Ishikawa (cell line): ENCODE results near the gene AATF.

Experiments used
- CEBPB ChIP-seq: IDR thresholded peaks from 2 replicates; pipeline ENCODE4 v1.6.1; 2012
- CREB1 ChIP-seq: IDR thresholded peaks from 2 replicates; pipeline ENCODE4 v1.6.1; 2012; ENCODE audit warnings: low read depth
- EGR1 ChIP-seq: IDR thresholded peaks from 2 replicates; pipeline ENCODE4 v1.6.1; 2012
- EP300 ChIP-seq: IDR thresholded peaks from 2 replicates; pipeline ENCODE4 v1.6.1; 2012; ENCODE audit warnings: borderline replicate concordance
- FOXM1 ChIP-seq: IDR thresholded peaks from 2 replicates; pipeline ENCODE4 v1.6.1; 2012; ENCODE audit warnings: low read depth, borderline replicate concordance
- NFIC ChIP-seq: IDR thresholded peaks from 2 replicates; pipeline ENCODE4 v1.6.1; 2012
- RAD21 ChIP-seq: IDR thresholded peaks from 2 replicates; pipeline ENCODE4 v1.6.1; 2012; ENCODE audit warnings: low read depth
- TAF1 ChIP-seq: IDR thresholded peaks from 2 replicates; pipeline ENCODE4 v1.6.1; 2012; ENCODE audit warnings: low read depth, mild to moderate bottlenecking
- TCF12 ChIP-seq: IDR thresholded peaks from 2 replicates; pipeline ENCODE4 v1.6.1; 2012; ENCODE audit warnings: low read depth
- TEAD4 ChIP-seq: IDR thresholded peaks from 2 replicates; pipeline ENCODE4 v1.6.1; 2012
- YY1 ChIP-seq: IDR thresholded peaks from 2 replicates; pipeline ENCODE4 v1.6.1; 2012; ENCODE audit warnings: low read depth
- ZBTB7A ChIP-seq: IDR thresholded peaks from 2 replicates; pipeline ENCODE4 v1.6.1; 2012; ENCODE audit warnings: low read depth
- TF ChIP-seq, protein P1 (sequence below): IDR thresholded peaks from 2 replicates; pipeline ENCODE4 v1.6.1; 2012; ENCODE audit warnings: low read depth, mild to moderate bottlenecking
- TF ChIP-seq, protein P2 (sequence below): IDR thresholded peaks from 2 replicates; pipeline ENCODE4 v1.6.1; 2012
- TF ChIP-seq, protein P3 (sequence below): IDR thresholded peaks from 2 replicates; pipeline ENCODE4 v1.6.1; 2012

The AATF gene

DNA sequence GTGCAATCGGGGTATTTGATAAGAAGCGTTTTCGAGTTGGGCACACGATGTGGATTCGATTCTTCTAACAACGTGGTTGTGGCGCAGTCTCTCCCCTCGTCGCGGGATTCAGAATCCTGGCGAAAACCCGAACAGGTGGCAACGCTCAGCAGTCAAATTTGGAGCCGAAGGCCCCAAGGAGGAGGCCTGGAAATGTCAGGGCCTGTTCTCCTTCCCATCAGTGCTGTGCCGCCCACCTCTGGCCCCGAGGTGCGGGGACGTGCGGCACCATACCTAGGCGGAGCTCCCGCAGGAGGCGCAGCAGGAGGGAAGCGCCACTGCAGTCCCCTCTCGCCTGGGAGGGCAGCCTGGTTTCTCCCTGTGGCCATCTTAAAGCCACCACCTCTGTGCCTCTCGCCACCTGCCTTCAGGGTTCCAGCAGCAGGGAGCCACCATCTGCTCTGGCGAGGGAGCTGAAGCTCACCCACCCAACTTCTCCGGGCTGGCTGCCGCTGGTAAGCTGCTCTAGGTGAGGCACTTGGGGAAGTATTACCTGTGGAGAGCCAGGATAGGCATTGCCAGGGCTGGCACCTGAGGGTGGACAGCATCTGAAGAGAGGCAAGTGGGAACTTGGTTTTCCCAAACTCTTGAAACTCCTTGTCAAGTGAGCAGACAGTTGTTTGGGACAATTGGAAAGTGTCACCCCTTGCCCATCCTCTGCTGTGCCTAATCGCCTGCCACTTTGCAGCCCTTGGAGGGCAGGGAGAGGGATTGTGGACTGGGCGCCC lies 2.6 kb upstream of the AATF start:
- TF ChIP-seq, protein P1, sequence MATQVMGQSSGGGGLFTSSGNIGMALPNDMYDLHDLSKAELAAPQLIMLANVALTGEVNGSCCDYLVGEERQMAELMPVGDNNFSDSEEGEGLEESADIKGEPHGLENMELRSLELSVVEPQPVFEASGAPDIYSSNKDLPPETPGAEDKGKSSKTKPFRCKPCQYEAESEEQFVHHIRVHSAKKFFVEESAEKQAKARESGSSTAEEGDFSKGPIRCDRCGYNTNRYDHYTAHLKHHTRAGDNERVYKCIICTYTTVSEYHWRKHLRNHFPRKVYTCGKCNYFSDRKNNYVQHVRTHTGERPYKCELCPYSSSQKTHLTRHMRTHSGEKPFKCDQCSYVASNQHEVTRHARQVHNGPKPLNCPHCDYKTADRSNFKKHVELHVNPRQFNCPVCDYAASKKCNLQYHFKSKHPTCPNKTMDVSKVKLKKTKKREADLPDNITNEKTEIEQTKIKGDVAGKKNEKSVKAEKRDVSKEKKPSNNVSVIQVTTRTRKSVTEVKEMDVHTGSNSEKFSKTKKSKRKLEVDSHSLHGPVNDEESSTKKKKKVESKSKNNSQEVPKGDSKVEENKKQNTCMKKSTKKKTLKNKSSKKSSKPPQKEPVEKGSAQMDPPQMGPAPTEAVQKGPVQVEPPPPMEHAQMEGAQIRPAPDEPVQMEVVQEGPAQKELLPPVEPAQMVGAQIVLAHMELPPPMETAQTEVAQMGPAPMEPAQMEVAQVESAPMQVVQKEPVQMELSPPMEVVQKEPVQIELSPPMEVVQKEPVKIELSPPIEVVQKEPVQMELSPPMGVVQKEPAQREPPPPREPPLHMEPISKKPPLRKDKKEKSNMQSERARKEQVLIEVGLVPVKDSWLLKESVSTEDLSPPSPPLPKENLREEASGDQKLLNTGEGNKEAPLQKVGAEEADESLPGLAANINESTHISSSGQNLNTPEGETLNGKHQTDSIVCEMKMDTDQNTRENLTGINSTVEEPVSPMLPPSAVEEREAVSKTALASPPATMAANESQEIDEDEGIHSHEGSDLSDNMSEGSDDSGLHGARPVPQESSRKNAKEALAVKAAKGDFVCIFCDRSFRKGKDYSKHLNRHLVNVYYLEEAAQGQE: no peak

DNA sequence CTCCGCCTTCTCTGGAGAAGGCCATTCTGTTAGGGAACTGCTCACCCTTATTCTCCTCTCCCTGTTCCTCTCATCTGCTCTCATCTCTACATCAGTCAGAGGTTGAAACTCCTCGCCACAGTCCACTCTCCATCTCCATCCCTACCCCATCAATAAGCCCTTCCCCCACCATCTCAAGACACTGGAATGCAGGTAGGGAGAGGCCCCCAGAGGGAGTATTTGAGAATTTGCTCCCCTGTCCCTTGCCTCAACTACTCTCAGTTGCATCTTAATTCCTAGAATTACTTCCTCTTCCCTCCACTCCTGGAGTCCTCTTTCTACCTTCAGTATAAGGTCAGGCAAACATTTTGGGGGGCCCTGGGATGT lies 2.0 kb upstream of the AATF start:
- TF ChIP-seq TEAD4: no peak
- TF ChIP-seq CREB1: no peak
- no peak for TF ChIP-seq CEBPB
- TF ChIP-seq EP300: no peak
- no peak for TF ChIP-seq TCF12
- TF ChIP-seq FOXM1: no peak
- no peak for TF ChIP-seq ZBTB7A
- TF ChIP-seq, protein P2, sequence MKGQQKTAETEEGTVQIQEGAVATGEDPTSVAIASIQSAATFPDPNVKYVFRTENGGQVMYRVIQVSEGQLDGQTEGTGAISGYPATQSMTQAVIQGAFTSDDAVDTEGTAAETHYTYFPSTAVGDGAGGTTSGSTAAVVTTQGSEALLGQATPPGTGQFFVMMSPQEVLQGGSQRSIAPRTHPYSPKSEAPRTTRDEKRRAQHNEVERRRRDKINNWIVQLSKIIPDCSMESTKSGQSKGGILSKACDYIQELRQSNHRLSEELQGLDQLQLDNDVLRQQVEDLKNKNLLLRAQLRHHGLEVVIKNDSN: no peak
- TF ChIP-seq NFIC: no peak
- TF ChIP-seq TAF1: no peak
- no peak for TF ChIP-seq RAD21
- TF ChIP-seq EGR1: no peak
- TF ChIP-seq YY1: no peak
- TF ChIP-seq, protein P3, sequence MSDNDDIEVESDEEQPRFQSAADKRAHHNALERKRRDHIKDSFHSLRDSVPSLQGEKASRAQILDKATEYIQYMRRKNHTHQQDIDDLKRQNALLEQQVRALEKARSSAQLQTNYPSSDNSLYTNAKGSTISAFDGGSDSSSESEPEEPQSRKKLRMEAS: no peak
- TF ChIP-seq, protein P1: no peak

DNA sequence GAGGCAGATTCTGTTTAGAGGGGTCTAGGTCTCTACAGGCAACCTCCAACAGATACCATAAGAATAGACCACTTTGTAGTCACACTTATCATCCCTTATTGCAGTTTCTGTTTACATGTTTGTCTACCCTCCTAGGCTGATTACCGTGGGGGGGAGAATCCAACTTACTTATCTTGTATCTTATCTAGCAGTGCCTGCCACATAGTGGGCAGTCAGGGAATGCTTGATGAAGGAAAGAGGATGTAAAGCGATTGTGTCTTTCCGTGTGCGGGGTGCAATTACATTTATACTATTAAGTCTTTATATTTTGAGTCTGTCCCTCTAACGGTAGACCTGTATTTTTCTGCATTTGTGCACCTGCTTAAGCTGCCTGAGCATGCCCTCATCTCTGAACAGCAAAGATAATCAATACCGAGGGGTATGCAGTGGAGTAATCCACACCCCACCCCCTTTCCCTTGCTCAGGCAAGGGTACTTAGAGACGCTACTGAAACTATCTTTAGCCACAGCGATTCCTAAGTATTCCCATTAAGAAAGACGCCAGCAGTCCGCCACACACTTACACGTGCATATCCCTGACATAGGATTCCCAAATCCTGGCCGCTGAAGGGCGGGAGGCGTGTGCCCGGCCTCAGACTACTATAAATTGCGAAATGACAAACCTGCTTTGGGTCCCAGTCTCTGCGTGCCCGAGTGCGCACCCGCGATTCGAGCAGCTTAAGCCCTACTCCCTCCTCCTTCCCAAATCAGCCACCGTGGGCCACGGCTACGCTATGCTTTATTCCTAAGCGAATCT lies 635 bp upstream of the AATF start:
- no peak for TF ChIP-seq TEAD4
- TF ChIP-seq CEBPB: peak; percentile 92

DNA sequence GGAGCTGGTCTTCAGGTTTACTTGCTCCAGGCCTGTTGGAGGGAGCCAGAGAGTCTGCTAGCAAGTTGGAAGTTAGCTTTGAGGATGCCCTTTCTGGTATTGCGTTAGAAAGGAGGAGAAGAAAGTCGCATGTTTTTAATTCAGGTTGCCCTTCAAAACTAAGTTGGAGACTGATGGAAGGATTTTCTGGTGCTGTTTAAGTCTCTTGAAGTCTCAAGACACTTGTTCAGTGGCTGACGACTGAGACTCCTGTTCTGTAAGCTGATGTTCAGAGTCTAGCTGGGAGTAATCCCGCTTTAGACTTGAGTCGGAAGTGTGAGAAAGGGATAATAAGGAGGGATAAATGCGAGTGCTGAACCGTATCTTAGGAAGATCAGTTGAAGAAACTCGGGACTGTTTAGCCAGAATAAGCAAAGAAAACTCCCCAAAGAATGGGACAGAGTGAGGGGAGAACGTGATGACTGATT lies 740 bp downstream of the AATF start:
- TF ChIP-seq EP300: no peak
- TF ChIP-seq YY1: no peak
- TF ChIP-seq, protein P1: no peak
- TF ChIP-seq RAD21: no peak
- no peak for TF ChIP-seq CEBPB
- no peak for TF ChIP-seq NFIC
- TF ChIP-seq ZBTB7A: no peak
- no peak for TF ChIP-seq TAF1
- TF ChIP-seq, protein P2: no peak
- TF ChIP-seq TCF12: no peak
- TF ChIP-seq FOXM1: no peak
- no peak for TF ChIP-seq TEAD4
- TF ChIP-seq EGR1: no peak
- TF ChIP-seq, protein P3: no peak
- no peak for TF ChIP-seq CREB1
